ENCODE data around the gene ALPK3. TPM values are rescaled to one million over a fixed set of nuclear protein-coding genes. Genes with fewer than 3 reads are reported as not detected.

ALPK3 gene
- total RNA-seq, 1 experiment from 2014 or later: 2.0 TPM

GRCh38 chr15:84889313-84889990 is 72.3 kb downstream of the ALPK3 start:
- Histone ChIP-seq H3K27me3 (ENCODE audit: insufficient read depth, low read length) (no peaks in the 10 kb centered on the region), H3K4me2 (ENCODE audit: low read length) (no peak overlapping the region), H3K9ac (ENCODE audit: low read length) (no peak overlapping the region), H3K27ac (ENCODE audit: low read depth, low read length) (no peak overlapping the region), H3K9me3 (ENCODE audit: control insufficient read depth in 1 of 2, insufficient read depth in 1 of 2, low read depth in 1 of 2, low read length in 2 of 2) (no peaks in the 10 kb centered on the region), H4K20me1 (ENCODE audit: insufficient read depth) (no peaks in the 10 kb centered on the region), H2AFZ (ENCODE audit: low read depth, low read length, poor library complexity, severe bottlenecking) (no peak overlapping the region), H3K4me3 (replicated peaks in 1 of 2; ENCODE audit: low read depth in 1 of 2, low read length in 2 of 2) (no peak overlapping the region), H3K36me3 (ENCODE audit: control insufficient read depth in 1 of 2, insufficient read depth in 2 of 2, low read length in 2 of 2) (no peaks in the 10 kb centered on the region), H3K79me2 (ENCODE audit: insufficient read depth, low read length) (no peaks in the 10 kb centered on the region), H3K9me2 (ENCODE audit: insufficient read depth) (no peaks in the 10 kb centered on the region), H3K4me1 (ENCODE audit: control insufficient read depth in 1 of 2, insufficient read depth in 2 of 2, low read length in 2 of 2) (peaks cover 0 to under 1% of the 10 kb centered on the region in 2 experiments; a peak in 1 of 4 replicates)
- DNase-seq (ENCODE audit: low read depth, low spot score) (no peak), ATAC-seq (no peak)
- ChIA-PET CTCF (interaction anchor here (1.4 kb wide), 1 partner anchor 11 kb away, joined by 4 read pairs; no protein-coding TSS in a partner anchor), RAD21 (ENCODE audit: low non-redundant PET in 1 of 2, low total read pairs in 2 of 2, uncharacterized antibody in 2 of 2, unreplicated experiment in 2 of 2) (no interaction called here), POLR2A (no interaction called here)
- no TSS peak for BruUV-seq (replicated peaks)
- intact Hi-C loops (cut with micrococcal nuclease): no loop called here
- TF ChIP-seq CTCF (IDR thresholded peaks at IDR 0.05 in 2 of 3, conservative IDR thresholded peaks at IDR 0.05 in 1 of 3; ENCODE audit: borderline replicate concordance in 1 of 3, insufficient read depth in 1 of 3, low read depth in 2 of 3, low read length in 2 of 3) (no peak), CEBPB (IDR thresholded peaks at IDR 0.05; ENCODE audit: low read depth) (no peak), YY1 (IDR thresholded peaks at IDR 0.05; ENCODE audit: extremely low read depth, insufficient replicate concordance, low read depth, low read length) (no peak), JUND (IDR thresholded peaks at IDR 0.05) (no peak), CBX3 (IDR thresholded peaks at IDR 0.05; ENCODE audit: low read depth) (no peak), TCF7L2 (IDR thresholded peaks at IDR 0.05; ENCODE audit: borderline replicate concordance, extremely low read depth, insufficient read depth, insufficient read length) (no peak)
- TF ChIP-seq, protein P1, sequence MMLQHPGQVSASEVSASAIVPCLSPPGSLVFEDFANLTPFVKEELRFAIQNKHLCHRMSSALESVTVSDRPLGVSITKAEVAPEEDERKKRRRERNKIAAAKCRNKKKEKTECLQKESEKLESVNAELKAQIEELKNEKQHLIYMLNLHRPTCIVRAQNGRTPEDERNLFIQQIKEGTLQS (IDR thresholded peaks at IDR 0.05): no peak
